AG08395 (cell line): ENCODE results near the gene GASK1A.
A peak's percentile ranks its signal among the peaks of the same experiment; 100 is the strongest.

Source experiments
- DNase-seq: peaks from one replicate; pipeline ENCODE4 v3.0.0; 2012; ENCODE audit warnings: mixed read lengths, low spot score

The GASK1A gene

GRCh38 chr3:43087249-43087776, 108.2 kb downstream of the GASK1A start:
- DNase-seq: no peak

- no peak for DNase-seq
Measured at GRCh38 chr3:43089081-43089480, 110.0 kb downstream of the GASK1A start.

GRCh38 chr3:43090238-43090637, 111.1 kb downstream of the GASK1A start:
- no peak for DNase-seq

- DNase-seq: no peak
Measured at GRCh38 chr3:43091481-43091880, 112.4 kb downstream of the GASK1A start.

GRCh38 chr3:43093006-43093405, 113.9 kb downstream of the GASK1A start:
- DNase-seq: no peak

DNA sequence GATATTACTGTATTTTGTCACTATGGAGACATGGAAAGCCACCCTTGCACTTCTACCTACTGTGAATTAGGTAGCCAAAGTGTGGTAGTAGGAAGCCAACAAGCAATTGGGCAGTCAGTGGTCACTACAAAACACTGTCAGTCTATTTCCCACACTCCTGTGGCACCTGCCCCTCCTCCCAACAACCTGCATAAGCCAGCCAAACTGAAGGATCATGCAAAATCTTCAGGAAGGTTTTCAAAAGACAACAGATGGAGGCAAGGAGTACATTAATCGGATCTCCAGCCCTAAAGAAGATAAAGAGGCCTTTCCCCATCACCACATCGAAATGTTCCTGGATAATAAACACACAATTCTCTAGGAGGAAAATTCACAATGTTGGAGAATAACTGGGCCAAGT, 114.9 kb downstream of the GASK1A start:
- DNase-seq: no peak

DNA sequence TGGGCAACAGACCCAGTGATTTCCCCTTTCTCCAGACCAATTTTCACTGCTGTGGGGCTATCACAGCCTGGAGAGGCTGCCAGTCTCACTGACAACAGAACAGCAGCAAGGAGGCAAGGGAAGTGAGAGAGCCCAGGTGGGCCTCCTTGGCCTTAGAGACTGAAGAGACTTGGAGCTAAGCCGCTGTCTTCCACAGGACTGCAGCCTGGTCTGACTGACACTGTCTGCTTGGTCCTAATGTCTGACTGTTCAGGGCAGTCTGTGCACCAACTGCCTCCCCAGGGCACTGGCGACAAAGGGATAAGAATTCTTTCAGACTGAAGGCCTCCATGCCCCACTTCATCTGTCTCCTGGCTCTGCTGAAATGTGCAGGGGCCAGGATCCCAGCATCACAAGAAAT, 115.3 kb downstream of the GASK1A start:
- DNase-seq: no peak

DNA sequence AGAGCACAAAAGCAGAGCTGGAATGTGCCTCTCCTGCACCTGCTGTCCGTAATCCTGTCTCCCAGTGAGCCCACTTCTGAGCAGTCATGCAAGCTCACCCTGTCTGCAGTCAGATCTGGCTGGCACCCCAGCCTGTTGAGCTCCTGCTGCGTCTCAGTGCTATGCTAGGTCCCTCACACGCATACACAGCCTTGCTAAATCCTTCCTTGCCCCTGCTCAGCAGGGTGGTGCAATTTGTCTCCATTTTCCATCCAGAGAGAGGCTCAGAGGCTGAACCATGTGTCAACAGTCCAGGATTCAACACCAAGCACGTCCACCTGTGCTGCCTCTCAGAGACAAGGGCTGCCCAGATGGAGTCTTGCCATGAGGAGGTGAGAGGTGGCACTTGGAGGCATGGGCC, 115.7 kb downstream of the GASK1A start:
- no peak for DNase-seq

DNA sequence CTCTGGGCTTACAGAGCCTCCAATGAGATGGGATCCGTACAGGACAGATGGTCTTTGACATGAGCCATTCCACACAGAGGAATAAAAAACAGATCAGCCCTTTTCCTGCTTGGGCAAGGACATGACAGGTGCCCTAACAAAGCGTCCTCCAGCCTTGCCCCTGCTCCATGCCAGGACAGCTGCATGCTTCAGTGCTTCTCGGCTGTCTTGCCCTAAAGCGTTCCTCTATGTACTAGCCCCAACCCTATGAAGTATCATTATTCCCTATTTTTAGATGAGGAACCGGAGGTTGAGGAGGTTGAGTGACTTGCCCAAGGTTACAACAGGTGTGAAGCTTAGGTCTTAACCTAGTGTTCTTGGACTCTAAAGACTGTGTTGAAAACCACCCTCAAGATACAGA, 116.3 kb downstream of the GASK1A start:
- no peak for DNase-seq

DNA sequence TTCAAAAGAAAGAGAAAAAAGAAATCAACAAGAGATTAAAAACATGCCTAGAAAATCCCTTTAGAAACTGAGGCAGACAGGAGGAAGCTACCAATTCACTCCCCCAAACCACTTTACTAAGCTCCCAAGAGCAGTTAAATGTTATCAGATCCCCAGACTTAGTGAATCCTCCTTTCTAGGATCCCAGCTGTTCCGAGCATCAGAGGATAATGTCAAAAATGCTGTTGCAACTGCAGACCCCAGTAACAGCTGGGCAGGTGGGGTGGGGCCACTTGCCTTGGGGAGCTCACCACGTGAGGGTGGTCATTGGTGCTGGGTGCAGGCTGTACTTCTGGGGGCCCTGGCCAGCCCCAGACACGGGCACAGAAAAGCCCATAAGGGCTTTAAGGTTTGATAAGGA, 117.7 kb downstream of the GASK1A start:
- no peak for DNase-seq

- no peak for DNase-seq
Measured at GRCh38 chr3:43097400-43098080, 118.4 kb downstream of the GASK1A start.

- no peak for DNase-seq
Measured at GRCh38 chr3:43098761-43099160, 119.7 kb downstream of the GASK1A start.

DNA sequence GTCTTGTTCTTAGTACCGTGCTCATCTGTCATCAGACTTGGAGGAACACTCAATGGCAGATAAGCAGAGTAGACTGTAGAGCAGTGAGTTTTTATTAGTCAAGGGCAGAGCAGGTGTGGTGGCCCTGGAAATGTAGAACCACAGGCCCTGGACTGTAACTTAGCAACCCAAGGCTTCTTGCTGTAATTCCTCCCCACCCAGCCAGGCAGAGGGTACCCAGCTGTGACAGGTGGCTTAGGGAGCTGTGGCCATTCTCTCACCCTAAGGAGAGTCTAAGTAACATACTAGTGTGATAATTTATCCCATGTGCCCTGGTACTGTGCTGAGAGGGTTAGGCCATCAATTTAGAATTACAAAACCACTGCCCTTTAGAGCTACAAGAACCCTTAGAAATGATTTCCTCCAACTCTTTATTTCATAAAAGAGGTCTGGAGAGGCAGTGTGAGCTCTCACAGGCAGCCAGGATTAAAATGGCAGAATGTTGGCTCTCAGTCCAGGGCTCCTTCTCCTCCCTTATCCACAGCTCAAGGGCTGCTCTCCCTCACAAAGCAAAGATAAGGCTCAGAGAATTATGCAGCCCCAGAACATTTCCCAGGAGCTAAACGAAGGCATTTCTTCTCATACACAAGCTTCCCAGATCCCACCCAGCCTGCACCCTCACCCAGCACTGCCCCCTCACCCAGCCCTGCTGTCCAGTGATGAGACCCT, 123.8 kb downstream of the GASK1A start:
- DNase-seq: no peak

DNA sequence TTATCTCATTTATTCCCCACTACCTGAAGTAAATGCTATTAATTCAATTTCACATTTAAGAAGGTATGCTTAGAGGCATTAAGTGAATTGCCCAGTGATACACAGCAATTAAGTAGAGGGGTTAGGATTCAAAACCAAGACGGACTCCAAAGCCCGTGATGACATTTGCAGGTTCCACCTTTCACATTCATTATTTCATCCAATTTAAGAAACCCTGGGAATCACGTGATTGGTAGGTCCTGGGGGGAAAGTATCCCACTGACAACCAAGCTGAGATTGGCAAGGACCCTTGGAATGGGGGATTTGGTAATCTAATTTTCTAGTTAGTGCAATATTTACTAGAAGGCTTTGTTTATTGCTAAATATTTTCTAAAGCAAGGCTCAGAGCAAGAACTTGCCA, 124.9 kb downstream of the GASK1A start:
- DNase-seq: no peak

DNA sequence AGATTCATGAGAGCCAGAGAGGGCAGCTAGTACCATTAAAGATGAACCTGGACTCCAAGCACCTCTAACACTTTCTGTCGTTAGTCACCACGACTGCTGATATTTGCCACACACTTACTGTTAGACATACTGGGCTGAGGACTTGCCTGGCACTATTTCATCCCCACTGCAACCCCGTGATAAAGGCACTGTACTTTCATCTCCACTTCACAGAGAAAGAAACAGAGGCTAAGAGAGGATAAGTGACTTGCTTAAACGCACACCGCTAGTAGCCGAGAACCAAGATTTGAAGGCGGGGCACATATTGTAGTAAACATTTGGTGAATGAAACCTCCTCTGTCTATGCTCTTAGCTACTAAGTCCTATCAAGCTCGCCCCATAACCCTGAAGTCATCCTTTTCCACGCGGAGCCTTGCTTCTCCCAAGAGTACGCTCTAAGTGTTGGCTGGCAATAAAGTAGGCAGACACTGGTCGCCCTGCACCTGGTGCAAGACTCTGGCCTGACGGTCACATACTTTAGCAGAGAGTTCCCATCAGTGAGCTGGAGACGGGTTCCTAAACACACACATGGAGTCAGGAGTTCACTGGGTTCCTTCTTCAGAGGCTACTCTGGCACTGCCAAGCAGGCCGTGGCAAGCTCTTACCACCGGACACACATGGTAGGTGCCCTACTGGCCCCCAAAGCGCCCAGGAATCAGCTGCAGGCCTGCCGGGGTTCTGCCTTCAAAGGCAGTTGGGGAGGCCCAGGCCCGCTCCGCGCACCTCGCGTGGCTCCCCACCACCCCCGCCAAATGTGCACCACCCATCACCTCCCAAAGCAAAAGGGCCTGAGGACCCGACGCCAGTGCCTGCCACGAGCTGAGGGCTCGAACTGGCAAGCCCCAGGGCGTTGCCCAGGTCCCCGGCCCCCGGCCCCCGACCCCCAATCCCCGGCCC, 125.8 kb downstream of the GASK1A start:
- DNase-seq: no peak

DNA sequence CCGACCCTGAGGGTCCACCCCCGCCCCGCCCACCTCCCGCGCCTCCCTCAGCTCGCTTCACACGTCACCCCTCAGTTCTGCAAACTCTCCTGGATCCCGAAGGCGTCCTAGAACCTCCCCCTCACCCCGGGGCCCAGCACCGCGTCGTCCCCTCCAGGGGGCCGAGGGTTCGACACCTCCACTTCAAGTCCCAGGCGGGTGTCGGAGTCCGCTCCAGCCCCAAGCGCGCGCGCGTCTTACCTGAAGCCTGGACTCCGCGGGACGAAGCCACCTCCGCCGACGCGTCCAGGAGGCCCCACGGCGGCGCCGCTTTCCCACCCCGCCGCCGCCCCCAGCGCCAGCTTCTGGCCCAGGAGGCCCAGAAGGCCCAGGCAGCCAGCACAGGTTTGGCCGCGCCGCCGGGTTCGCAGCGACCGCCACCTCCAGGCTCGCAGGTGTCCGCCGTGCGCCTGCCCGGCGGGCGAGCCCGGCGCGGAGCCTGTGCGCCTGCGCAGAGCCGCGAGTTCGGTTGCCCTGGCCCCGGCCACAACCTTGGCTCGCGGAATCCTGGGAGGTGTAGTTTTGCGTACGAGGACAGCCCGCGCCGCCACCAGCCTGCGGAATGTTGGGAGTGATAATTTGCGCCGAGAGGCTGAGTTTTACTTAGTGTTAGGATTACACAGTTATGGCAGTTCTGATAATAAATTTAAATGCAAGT, 126.6 kb downstream of the GASK1A start, which contains the start of gene POMGNT2:
POMGNT2 (minus strand) TSS at position 484 of the 697 bp plus-strand sequence. CDS start 24,648 bp downstream, outside the sequence.
- DNase-seq: peak; percentile 98

DNA sequence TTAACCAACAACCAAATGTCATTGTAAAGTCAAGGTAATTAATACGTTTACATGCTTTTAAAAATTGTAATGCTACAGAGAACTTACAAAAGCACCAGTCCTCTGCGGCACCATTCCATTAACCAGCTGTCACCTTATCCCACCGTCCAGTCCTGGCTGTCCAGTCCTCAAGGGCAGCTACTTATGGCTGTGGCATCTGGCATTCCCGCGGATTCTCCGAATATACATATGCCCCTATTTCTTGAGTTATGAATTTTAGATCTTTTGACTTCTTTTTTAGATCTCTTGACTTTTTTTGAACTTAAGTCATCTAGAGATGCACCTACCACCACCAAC, 127.2 kb downstream of the GASK1A start:
- no peak for DNase-seq
